IMR-90 (cell line): ENCODE results near the gene CCM2. TPM values are rescaled to one million over a fixed set of nuclear protein-coding genes. Genes with fewer than 3 reads are reported as not detected.

Experiments used
- ATAC-seq: fragments of 200-7000 bp; cut with Tn5 transposase; 2 replicates; pipeline ENCODE4 v1.9.1; 2020; ENCODE audit warnings: low read depth, mild to moderate bottlenecking, moderate library complexity
- BruUV-seq: library from RNA; stranded (reverse); fragments of 400-500 nt; replicated peaks from 2 replicates; lab custom pipeline; 2021; lab: Mats Ljungman, UMichigan
- CTCF ChIA-PET: fragments of 300-600 bp; formaldehyde crosslinking; extraction: SDS; loops from one replicate; lab custom pipeline; 2021; ENCODE audit warnings: antibody characterized with exemption; lab: Yijun Ruan, JAX
- POLR2A ChIA-PET: fragments of 300-600 bp; sonication (Branson Sonifier 250); formaldehyde crosslinking; loops from one replicate; lab custom pipeline; 2022; ENCODE audit warnings: antibody characterized with exemption; ENCODE audit not compliant: unreplicated experiment; lab: Charles Lee
- DNase-seq: peaks from one replicate; pipeline ENCODE4 v3.0.0; 2013
- H2AFZ ChIP-seq: replicated peaks from 2 replicates; pipeline ENCODE3; 2013; ENCODE audit warnings: low read length, mild to moderate bottlenecking; ENCODE audit not compliant: poor library complexity
- H2AK5ac ChIP-seq: 2 replicates; pipeline ENCODE4 v1.6.1; 2013; ENCODE audit warnings: low read depth, low read length, inconsistent platforms
- H2AK9ac ChIP-seq: replicated peaks from 2 replicates; pipeline ENCODE3; 2013; ENCODE audit warnings: mild to moderate bottlenecking, low read depth, low read length, moderate library complexity; ENCODE audit not compliant: poor library complexity
- H2BK120ac ChIP-seq: 2 replicates; pipeline ENCODE4 v1.6.1; 2013; ENCODE audit warnings: low read depth, low read length, inconsistent platforms
- H2BK15ac ChIP-seq: 3 replicates; pipeline ENCODE4 v1.6.1; 2013; ENCODE audit warnings: low read depth, low read length, inconsistent platforms
- H2BK20ac ChIP-seq: 2 replicates; pipeline ENCODE4 v1.6.1; 2013; ENCODE audit warnings: low read depth, mild to moderate bottlenecking, inconsistent platforms, low read length, moderate library complexity
- H2BK5ac ChIP-seq: 2 replicates; pipeline ENCODE4 v1.6.1; 2013; ENCODE audit warnings: mild to moderate bottlenecking, low read depth, low read length, inconsistent platforms; ENCODE audit not compliant: poor library complexity, severe bottlenecking
- H3K14ac ChIP-seq: replicated peaks from 2 replicates; pipeline ENCODE4 v1.6.1; 2013; ENCODE audit warnings: low read depth, low read length, inconsistent platforms
- H3K18ac ChIP-seq: 2 replicates; pipeline ENCODE4 v1.6.1; 2013; ENCODE audit warnings: low read depth, low read length, control low read depth
- H3K23ac ChIP-seq: 2 replicates; pipeline ENCODE4 v1.6.1; 2013; ENCODE audit warnings: low read depth, low read length, inconsistent platforms
- H3K27ac ChIP-seq: 2 replicates; pipeline ENCODE4 v1.5.1; 2013; ENCODE audit warnings: mild to moderate bottlenecking, control low read depth, low read length; ENCODE audit not compliant: insufficient read depth
- H3K27me3 ChIP-seq: 2 replicates; pipeline ENCODE4 v1.6.1; 2013; ENCODE audit warnings: low read length; ENCODE audit not compliant: control insufficient read depth, insufficient read depth
- H3K36me3 ChIP-seq: 2 replicates; pipeline ENCODE4 v1.6.1; 2013; ENCODE audit warnings: low read length, mixed read lengths; ENCODE audit not compliant: control insufficient read depth, insufficient read depth
- H3K4ac ChIP-seq: 2 replicates; pipeline ENCODE4 v1.6.1; 2013; ENCODE audit warnings: low read depth, low read length, inconsistent platforms
- H3K4me1 ChIP-seq: 2 replicates; pipeline ENCODE4 v1.6.1; 2013; ENCODE audit warnings: low read length, mixed read lengths; ENCODE audit not compliant: control insufficient read depth, insufficient read depth
- H3K4me2 ChIP-seq: 2 replicates; pipeline ENCODE4 v1.6.1; 2013; ENCODE audit warnings: low read depth, mild to moderate bottlenecking, control low read depth, low read length, moderate library complexity
- H3K4me3 ChIP-seq: 2 replicates; pipeline ENCODE4 v1.5.1; 2013; ENCODE audit warnings: low read depth, mild to moderate bottlenecking, control low read depth, low read length, moderate library complexity; ENCODE audit not compliant: insufficient read depth
- H3K56ac ChIP-seq: 2 replicates; pipeline ENCODE4 v1.6.1; 2013; ENCODE audit warnings: low read length, inconsistent platforms; ENCODE audit not compliant: insufficient read depth; ENCODE audit errors: extremely low read depth
- H3K79me1 ChIP-seq, 2 experiments: 2 replicates each; pipeline ENCODE4 v1.6.1; 2013; ENCODE audit warnings: low read length in 2 of 2, inconsistent platforms in 1 of 2, low read depth in 1 of 2
- H3K9ac ChIP-seq: 2 replicates; pipeline ENCODE4 v1.6.1; 2013; ENCODE audit warnings: low read depth, low read length, control low read depth
- H3K9me1 ChIP-seq: 2 replicates; pipeline ENCODE4 v1.6.1; 2013; ENCODE audit warnings: low read length, inconsistent platforms; ENCODE audit not compliant: insufficient read depth
- H3K9me3 ChIP-seq: 2 replicates; pipeline ENCODE4 v1.6.1; 2013; ENCODE audit warnings: low read length; ENCODE audit not compliant: control insufficient read depth, insufficient read depth
- H4K20me1 ChIP-seq: 2 replicates; pipeline ENCODE4 v1.6.1; 2013; ENCODE audit warnings: low read length, inconsistent platforms; ENCODE audit not compliant: insufficient read depth
- H4K5ac ChIP-seq: 2 replicates; pipeline ENCODE4 v1.6.1; 2013; ENCODE audit warnings: mild to moderate bottlenecking, low read depth, low read length, control low read depth
- H4K8ac ChIP-seq, 2 experiments: 2 replicates each; pipeline ENCODE4 v1.6.1; 2013; ENCODE audit warnings: low read depth in 2 of 2, low read length in 2 of 2, control low read depth in 1 of 2, inconsistent platforms in 1 of 2
- H4K91ac ChIP-seq: 2 replicates; pipeline ENCODE4 v1.6.1; 2013; ENCODE audit warnings: low read depth, low read length, inconsistent platforms; ENCODE audit not compliant: insufficient read depth
- RAD21 ChIP-seq: IDR thresholded peaks from 2 replicates; pipeline ENCODE4 v1.6.1; 2012; ENCODE audit warnings: low read length, improper control_type of control experiment
- SMC3 ChIP-seq: fragments of 150-350 bp; IDR thresholded peaks from 2 replicates; pipeline ENCODE4 v1.6.1; 2016; ENCODE audit warnings: low read depth, mild to moderate bottlenecking, antibody characterized with exemption, low read length, moderate library complexity
- WGBS, 2 experiments: methylation state at CpG; one replicate each; pipeline versions ENCODE4 v1.1.5 to v1.1.7; 2013; ENCODE audit warnings: missing lambda C conversion rate in 2 of 2; ENCODE audit not compliant: insufficient read length in 1 of 2; ENCODE audit errors: extremely low coverage in 2 of 2; 5-methylcytosine and 5-hydroxymethylcytosine counted together
- dilution Hi-C: fragments of 300-500 bp; cut with HindIII; formaldehyde crosslinking; loops from one replicate; pipeline ENCODE4 v1.14.3; 2018; ENCODE audit warnings: low sequenced_read_pairs; ENCODE audit not compliant: unreplicated experiment
- in situ Hi-C: fragments of 300-500 bp; cut with MboI; formaldehyde crosslinking; loops from 3 replicates; pipeline ENCODE4 v1.14.3; 2019; ENCODE audit warnings: low sequenced_read_pairs, inconsistent platforms, mixed read lengths
- intact Hi-C: fragments of 100-400 bp; cut with micrococcal nuclease; formaldehyde crosslinking; loops from 2 replicates; pipeline ENCODE4 v1.10.0; 2022
- polyA plus RNA-seq, 3 experiments: library from polyadenylated mRNA; depleted of rRNA; stranded (reverse); fragments of >200 nt; gene quantifications; 2 replicates each; pipeline ENCODE4 v1.2.3, GENCODE V29; 2012; ENCODE audit warnings: low replicate concordance in 1 of 3
- total RNA-seq: library from RNA; depleted of rRNA; stranded (reverse); fragments of >200 nt; gene quantifications from 2 replicates; pipeline ENCODE4 v1.2.3, GENCODE V29; 2012

Gene CCM2
- total and polyA plus RNA-seq, 2 of the 4 experiments (the other 2 are of a cell fraction) = 65.2 to 78.5 TPM

DNA sequence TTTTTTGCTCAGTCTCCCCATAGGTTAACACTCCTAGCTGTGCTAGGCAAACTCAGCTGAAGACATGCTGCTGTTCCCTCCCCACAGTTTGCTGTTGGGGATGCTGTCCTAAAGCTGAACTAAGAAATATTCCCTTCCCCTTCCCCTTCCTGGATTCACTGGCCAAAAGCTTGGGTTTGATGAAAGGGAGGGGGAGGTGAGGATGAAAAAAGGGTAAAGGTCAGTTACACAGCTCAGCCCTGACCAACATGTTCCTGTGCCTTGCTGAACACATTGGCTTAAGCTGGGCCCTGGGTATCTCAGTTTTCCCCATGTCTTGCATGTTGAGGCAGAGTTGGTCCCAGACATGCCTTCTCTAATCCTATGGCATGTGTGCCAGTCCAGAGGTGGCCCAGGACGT, 15.3 kb downstream of the CCM2 start:
- H3K9ac ChIP-seq = no peak overlapping the region
- ChIA-PET CTCF (no interaction called here), POLR2A (no interaction called here)
- H3K36me3 ChIP-seq = no peaks in the 10 kb centered on the region; the same call in none of the 2 replicates
- H3K4ac ChIP-seq = no peak overlapping the region
- H4K91ac ChIP-seq = no peak overlapping the region
- H3K9me1 ChIP-seq = peaks cover 6% of the 10 kb centered on the region
- no peak overlapping the region for H3K4me3 ChIP-seq
- intact Hi-C loops (no loop called here), dilution Hi-C loops (no loop called here), in situ Hi-C loops (no loop called here)
- TF ChIP-seq RAD21 (no peak), SMC3 (no peak)
- 83% methylated on average over 1 of the region's 1 CpG; no CpG with 5 or more reads in 1 of the 2 experiments for WGBS, 2 experiments
- H2BK120ac ChIP-seq = no peak overlapping the region
- 0 out of 2 replicates have a peak, but pooled peaks cover 1% of the 10 kb centered on the region for H3K4me1 ChIP-seq
- no peak overlapping the region for H2BK20ac ChIP-seq
- no peak overlapping the region for H3K4me2 ChIP-seq
- no peak overlapping the region for H3K18ac ChIP-seq
- H2AFZ ChIP-seq = peak overlapping the region; percentile 26
- H4K20me1 ChIP-seq = peaks cover 12% of the 10 kb centered on the region
- H3K27ac ChIP-seq = no peak overlapping the region
- ATAC-seq (no peak), DNase-seq (no peak)
- H4K8ac ChIP-seq = no peak overlapping the region
- H3K79me1 ChIP-seq = peaks cover 34 to 58% of the 10 kb centered on the region in 2 experiments
- H3K23ac ChIP-seq = no peak overlapping the region
- no peak overlapping the region for H2BK5ac ChIP-seq
- H2AK5ac ChIP-seq = no peak overlapping the region
- no peak overlapping the region for H4K5ac ChIP-seq
- H2BK15ac ChIP-seq = no peak overlapping the region
- no TSS peak for BruUV-seq
- no peak overlapping the region for H3K14ac ChIP-seq
- no peaks in the 10 kb centered on the region for H3K9me3 ChIP-seq
- H3K56ac ChIP-seq = no peak overlapping the region
- H2AK9ac ChIP-seq = no peak overlapping the region
- H3K27me3 ChIP-seq = no peaks in the 10 kb centered on the region
